Measurements from ENCODE around the gene MAGOH.
"Not testable (repeated sequence)": the region's sequence is repeated elsewhere in the genome, so short reads cannot be mapped to it uniquely, and the experiment has no call there.

Gene MAGOH

DNA sequence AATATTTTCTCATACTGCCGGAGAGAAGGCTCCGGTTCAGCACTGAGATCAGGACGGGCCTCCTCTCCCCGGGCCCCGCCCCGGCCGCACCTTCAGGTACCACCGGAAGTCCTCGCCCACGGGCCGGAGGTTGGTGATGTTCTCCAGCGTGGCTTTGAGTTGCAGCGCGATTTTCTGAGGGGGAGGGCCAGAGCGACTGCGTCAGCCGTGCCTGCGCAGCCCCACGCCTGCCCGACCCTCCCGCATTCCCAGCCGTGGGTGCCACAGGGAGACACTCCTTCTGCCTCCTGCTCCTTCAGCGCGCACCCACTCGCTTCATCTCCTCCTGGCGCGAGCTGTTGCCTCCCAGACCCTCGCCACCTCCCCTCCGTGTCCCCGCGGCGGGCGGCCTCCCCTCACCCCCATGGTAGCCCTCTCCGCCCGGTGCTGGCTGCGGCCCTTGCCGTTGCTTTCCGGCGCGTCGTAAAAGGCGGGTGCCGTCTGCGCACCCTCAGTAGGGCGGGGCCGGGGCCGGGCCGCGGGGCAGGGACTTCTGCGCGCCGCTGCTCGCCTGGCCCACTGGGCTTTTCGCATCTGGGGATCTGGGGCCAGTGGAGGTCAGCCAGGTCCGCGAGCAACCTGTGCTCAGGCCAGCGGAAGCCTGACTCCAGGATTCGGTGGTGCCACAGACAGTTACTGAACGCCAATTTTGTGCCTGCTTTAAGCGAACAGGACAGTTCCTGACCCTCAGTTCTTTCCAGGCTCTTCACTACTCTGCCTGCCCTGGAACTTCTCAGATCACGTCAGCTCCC lies 18.0 kb downstream of the MAGOH start, which contains the start of gene CZIB:
Gene CZIB, minus strand, starts transcription at position 464 of the 791 bp plus-strand sequence. Its CDS starts 59 bp downstream, at position 405.
- peak; percentile 82 to 94 (median 89) for DNase-seq (ENCODE audit: low read depth in 3 of 3)

DNA sequence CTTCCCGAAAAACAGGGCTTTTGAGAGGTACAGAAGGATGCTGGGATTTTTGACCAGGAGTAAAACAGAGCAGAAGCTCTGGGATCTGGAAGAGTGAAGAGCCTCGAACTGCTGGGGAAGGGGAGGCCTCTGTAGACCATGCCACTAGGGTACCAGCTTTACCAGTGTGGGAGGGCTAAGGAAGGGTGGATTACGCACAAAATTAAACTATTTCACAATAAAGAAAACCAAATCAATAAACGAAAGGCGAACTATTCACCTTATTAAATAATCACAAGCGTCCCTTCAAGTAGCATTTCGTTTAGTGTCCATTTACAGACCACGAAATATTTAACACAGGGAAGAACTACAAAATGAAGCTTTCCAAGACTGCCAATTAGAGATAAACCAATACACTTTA lies 18.6 kb downstream of the MAGOH start:
- DNase-seq (ENCODE audit: low read depth in 3 of 3) = no peak

DNA sequence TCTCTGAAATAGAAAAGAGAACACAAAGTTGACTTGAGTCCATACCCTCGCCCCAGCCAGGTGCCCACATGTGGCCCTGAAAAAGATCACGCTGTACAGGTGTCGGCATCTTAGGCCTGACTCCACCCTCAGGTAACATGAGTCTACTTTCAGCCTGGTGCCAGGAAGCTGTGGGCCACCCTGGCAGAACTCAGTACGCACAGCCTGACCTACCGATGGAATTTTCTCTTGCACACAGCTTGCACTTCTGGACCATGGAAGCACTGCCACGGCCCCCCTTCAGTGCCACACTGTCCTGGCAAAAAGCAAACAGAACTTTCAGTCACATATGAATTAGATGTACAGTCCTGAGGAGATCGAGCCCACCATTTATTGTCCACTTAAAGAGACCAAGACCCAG lies 20.1 kb downstream of the MAGOH start:
- DNase-seq (ENCODE audit: low read depth in 3 of 3) = no peak

DNA sequence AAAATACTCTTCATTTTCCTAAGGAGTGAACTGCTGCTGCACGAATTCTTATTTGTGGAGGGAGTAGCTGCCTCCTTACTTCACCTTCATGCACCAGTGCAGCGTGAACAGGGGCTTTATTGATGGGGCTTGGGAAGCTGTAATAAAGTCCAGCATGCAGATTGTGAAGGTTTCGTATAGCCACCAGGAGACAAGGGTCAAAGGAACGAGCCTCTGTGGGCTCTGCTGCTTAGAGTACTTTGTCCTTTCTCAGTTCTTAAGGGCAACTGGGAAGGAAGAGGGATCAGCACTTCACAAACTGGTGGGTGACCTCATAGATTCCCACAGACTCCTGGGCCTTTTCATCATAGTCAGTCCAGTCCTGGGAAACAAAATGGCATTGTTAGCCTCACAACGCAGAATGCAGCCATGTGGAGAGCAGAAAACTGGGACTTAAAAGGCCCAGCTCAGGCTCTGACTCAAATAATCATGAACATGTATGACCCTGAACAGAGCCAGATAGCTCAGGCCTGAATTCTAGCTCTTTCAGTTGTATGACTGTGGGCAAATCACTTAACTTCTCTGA lies 23.9 kb downstream of the MAGOH start:
- no peak for DNase-seq (ENCODE audit: low read depth in 3 of 3)

DNA sequence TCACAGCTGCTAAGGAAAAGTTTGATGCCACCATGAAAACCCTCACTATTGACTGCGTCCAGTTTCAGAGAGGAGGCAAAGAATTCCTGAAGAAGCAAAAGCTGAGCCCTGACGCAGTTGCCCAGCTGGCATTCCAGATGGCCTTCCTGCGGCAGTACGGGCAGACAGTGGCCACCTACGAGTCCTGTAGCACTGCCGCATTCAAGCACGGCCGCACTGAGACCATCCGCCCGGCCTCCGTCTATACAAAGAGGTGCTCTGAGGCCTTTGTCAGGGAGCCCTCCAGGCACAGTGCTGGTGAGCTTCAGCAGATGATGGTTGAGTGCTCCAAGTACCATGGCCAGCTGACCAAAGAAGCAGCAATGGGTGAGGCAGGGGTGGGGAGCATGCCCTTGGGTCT lies 27.4 kb downstream of the MAGOH start:
- no peak for DNase-seq (ENCODE audit: low read depth in 3 of 3)

DNA sequence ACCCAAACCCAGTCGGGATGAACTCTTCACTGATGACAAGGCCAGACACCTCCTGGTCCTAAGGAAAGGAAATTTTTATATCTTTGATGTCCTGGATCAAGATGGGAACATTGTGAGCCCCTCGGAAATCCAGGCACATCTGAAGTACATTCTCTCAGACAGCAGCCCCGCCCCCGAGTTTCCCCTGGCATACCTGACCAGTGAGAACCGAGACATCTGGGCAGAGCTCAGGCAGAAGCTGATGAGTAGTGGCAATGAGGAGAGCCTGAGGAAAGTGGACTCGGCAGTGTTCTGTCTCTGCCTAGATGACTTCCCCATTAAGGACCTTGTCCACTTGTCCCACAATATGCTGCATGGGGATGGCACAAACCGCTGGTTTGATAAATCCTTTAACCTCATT lies 28.0 kb downstream of the MAGOH start:
- DNase-seq (ENCODE audit: low read depth in 3 of 3) = no peak

DNA sequence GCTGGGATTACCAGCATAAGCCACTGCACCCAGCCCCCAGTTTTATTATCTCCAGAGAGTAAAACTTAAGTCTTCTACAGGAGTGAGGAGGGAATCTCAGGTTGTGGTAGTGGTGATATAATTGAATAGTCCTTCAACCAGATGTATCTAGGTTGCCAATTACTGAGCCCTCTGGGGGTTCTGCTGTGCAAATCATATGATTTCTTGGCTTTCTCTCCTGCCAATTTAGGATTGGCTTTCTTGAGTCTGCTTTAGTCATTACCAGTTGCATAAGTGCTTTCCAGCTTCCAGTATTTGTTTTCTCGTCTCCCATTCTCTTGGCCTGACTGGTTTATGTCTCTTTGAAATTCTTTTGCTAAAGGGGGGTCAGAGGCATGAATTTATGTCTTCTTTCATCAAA lies 30.6 kb downstream of the MAGOH start:
- no peak for DNase-seq (ENCODE audit: low read depth in 3 of 3)

DNA sequence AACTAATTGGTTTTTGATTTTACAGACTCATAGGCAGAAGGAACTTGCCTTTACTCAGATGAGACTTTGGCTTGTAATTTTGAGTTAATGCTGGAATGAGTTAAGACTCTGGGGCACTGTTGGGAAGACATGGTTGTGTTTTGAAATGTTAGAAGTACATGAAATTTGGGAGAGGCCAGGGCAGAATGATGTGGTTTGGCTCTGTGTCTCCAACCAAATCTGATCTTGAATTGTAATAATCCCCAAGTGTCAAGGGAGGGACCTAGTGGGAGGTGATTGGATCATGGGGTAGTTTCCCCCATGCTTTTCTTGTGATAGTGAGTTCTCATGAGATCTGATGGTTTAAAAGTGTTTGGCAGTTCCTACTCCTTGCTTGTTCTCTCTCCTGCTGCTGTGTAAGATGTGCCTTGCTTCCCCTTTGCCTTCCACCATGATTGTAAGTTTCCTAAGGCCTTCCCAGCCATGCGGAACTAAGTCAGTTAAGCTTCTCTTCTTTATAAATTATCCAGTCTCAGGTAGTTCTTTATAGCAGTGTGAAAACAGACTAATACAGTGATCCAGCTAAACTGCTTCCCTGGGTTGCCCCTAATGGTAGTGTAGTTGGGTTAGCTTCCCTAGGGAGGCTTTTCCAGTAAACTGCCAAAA lies 31.5 kb downstream of the MAGOH start:
- DNase-seq (ENCODE audit: low read depth in 3 of 3) = no peak

DNA sequence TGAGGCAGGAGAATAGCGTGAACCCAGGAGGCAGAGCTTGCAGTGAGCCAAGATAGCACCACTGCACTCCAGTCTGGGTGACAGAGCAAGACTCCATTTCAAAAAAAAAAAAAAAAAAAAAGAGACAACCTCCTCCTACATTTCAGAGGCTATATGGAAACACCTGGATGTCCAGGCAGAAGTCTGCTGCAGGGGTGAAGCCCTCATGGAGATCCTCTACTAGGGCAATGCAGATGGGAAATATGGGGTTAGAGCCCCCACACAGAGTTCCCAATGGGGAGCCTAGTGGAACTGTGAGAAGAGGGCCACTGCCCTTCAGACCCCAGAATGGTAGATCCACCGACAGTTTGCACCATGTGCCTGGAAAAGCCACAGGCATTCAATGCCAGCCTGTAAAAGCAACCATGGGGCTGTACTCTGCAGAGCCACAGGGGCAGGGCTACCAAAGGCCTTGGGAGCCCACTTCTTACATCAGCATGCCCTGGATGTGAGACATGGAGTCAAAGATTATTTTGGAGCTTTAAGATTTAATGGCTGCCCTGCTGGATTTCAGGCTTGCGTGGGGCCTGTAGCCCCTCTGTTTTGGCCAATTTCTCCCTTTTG lies 32.1 kb downstream of the MAGOH start:
- DNase-seq (ENCODE audit: low read depth in 3 of 3) = not testable (repeated sequence)

DNA sequence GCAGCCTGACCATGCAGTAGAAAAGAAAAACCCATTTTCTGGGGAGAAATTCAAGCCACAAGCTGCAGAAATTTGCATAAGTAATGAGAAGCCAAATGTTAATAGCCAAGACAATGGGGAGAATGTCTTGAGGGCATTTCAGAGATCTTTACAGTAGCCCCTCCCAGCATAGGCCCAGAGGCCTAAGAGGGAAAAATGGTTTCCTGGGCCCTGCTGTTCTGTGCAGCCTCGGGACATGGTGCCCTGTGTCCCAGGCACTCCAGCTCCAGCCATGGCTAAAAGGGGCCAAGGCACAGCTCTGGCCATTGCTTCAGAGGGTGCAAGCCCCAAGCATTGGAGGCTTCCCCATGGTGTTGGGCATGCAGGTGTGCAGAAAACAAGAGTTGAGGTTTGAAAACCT lies 32.8 kb downstream of the MAGOH start:
- not testable (repeated sequence) for DNase-seq (ENCODE audit: low read depth in 3 of 3)

DNA sequence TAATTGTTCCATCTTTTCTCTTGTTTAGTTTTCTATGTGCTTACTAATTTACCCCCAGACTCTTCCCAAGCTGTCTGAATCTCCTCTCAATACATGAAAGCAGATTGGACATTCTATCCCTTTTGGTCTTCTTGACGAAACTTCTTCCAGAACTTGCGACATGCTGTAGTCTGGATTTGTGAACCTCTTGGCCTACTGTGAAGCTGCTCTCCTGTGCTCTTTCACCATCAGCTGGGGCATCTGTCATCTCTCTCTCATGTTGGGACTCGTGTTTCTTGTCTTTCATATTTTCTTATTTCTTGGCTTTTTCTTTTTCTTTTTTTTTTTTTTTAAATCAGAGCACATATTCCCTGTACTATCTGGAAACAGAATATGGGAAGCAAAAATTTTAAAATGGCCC lies 34.9 kb downstream of the MAGOH start:
- no peak for DNase-seq (ENCODE audit: low read depth in 3 of 3)

DNA sequence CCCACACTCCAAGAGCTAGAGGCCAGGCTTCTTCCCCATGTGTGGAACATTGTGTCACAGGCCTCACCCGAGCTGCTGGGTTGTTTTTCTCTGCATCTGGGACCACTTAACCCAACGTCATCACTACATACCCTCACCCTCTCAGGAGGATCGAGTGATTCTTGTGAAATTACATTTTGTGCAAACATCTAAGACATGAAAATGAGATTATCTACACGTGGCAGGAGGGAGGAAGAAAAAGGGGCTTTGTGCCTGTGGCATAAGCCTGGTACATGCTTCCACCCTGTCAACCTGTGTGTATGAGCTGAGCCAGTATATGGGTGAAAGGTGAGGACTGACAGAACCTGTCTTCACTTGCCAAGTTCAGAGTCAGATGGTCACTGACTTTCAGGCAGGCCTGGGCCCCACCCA lies 40.1 kb downstream of the MAGOH start:
- DNase-seq (ENCODE audit: low read depth in 3 of 3) = no peak

DNA sequence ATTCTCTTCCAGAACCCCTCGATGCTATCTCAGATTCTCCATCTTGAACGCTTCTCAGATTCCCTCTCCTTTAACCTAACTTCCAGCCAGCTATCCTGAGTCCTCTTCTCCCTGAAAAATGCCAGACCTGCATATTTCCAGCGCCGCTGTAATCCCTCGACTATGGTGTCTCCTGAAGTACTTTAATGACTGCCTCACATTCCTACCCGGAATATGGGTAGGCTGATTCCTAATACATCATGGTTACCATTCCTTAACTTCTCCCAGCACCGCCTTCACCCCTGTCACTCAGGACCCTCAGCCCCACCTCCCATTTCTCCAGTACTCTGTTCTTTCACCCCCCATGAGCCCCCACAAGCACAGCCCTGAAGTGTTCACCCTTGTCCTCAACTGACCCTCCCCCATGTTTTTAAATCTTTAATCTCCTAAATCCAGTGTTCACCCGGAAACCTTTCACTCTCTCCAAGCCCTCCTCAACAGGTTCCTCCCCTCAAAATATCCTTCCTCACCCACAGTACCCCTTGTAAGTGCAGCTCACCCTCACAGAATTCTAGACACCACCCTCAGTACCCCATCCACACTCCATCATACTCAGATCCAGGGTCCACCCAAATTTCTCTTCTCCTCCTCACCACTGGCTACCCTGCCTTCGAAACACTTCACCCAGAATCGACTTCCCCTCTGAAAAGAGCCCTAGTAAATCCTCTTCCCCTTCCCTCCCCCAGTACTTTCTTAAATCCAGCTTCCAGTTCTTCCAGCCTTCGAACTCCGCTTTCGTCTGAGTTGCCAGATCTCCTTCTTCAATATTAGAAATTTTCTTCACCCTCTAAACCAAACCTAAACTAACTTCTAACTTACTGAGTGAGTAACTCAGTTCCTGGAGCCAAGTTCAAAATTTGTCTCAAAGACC lies 40.8 kb downstream of the MAGOH start:
- DNase-seq (ENCODE audit: low read depth in 3 of 3) = no peak

DNA sequence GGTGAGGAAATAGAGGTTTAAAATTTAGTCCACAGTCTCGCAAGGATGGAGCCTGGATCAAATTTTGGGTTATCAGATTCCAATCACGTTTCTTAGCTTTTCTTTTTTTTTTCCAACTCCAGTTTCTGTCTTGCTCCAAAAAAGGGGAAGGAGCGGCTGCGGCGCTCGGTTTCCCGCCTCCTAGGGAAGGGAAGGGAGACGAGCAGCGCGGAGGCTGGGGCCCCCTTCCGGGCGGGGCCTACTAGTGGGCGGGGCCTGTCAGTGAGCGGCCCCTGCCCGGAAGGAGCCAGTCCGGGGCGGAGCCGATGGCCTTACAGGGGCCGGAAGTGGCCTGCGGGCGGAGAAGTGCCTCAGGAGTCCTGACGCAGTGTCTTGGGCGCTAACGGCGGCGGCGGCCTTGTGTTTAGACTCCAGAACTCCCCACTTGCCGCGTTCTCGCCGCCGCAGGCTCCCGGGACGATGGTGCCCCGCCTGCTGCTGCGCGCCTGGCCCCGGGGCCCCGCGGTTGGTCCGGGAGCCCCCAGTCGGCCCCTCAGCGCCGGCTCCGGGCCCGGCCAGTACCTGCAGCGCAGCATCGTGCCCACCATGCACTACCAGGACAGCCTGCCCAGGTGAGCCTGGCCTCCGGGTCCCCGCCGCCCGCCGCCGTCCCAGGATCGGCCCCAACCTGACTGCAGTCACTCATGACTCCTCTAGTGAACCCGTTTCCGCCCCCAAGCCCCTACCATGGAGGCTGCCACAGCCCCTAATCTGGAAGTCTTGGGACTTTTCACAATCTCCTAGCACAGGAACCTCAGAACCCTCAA lies 41.6 kb downstream of the MAGOH start, which contains the start of gene CPT2:
Gene CPT2, plus strand, starts transcription at position 340 of the 806 bp plus-strand sequence. Its CDS starts 120 bp downstream, at position 460.
- DNase-seq (ENCODE audit: low read depth in 3 of 3) = peak; percentile 72 to 82 (median 77)

DNA sequence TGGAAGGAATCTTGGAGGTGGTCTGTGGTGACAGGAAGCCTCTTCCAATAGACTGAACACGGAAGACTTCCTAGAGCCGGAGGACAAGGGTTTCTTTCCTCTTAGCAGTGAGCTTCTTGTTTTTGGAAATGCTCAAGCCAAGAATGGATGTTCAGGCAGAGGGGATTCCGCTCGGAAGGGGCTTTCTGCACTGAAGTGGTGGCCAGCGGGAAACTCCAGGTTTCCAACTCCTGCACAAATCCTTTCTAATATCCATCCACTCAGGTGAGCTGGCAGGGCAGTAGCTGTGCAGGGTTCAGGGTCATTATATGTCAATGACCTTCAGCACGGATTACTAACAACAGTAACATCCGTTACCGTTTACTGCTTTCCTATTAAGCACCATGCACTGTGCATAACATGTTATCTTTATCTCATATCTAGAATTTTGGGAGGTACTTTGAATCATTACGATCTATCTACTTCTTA lies 42.3 kb downstream of the MAGOH start:
- no peak for DNase-seq (ENCODE audit: low read depth in 3 of 3)

DNA sequence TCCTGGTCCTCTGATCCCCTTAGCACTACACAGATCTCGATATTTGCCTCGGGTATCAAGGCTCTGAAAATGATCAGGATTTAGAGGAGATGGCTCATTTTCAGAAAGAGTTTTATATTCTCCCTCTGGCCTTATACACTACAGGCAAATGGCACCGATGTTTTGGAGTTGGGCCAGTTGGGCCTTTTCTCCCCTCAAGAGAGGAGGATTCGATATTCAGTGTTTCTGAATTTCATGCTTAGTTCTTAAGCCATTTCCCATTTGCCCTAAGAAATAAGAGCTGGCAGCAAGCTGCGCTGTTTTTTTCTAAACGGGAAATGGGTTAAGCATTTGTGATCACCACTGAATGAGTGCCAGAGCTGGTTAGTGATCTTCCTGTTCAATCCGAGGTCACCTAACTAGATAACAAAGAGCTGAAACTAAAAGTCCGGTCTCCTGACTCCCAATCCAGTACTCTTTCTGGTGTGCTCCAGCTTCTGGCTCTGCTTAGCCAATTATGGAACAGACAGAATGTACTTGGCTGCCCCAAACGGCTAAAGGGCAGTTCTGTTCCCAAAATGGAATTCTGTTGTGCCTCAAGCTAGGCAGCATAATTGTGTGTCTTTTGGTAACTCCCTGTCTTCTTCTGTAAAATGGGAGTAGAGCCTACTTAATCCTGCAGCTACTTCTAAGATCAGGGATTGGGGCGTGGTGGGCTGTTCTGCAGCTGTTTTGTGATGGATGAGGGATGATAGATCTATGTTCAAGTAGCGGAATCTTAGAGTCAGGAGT lies 42.9 kb downstream of the MAGOH start:
- no peak for DNase-seq (ENCODE audit: low read depth in 3 of 3)

DNA sequence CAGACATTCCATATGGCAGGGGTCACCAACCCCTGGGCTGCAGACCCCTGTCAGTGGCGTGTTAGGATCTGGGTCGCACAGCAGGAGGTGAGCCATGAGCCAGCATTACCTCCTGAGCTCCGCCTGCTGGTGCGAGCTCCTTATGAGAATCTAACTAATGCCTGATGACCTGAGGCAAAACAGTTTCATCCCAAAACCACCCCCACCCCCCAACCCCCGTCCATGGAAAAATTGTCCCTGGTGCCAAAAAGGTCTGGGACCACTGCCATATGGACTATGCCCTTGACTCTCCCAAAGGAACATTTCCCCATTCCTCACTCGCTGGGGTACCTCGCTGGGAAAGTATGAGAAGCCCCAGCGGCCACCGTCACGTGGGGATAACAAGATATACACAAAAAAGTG lies 48.1 kb downstream of the MAGOH start:
- DNase-seq (ENCODE audit: low read depth in 3 of 3) = no peak

DNA sequence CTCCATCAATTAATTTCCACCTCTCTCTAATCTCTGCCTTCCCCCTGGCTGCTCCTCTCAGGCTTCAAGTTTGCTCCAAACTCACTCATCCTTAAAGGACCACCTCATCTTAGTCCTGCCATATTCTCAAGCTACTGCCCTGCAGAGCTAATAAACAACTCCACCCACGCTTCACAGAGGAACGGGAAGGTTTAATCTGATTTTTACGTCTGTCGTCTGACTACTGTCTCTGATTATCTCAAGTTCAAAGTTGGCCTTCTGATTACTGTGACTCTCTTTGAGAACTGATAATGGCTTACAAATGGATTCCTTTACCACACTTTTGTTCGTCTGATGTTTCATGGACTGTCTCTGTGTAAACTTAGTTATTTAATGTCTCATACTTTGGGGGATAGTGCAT lies 49.3 kb downstream of the MAGOH start:
- no peak for DNase-seq (ENCODE audit: low read depth in 3 of 3)

DNA sequence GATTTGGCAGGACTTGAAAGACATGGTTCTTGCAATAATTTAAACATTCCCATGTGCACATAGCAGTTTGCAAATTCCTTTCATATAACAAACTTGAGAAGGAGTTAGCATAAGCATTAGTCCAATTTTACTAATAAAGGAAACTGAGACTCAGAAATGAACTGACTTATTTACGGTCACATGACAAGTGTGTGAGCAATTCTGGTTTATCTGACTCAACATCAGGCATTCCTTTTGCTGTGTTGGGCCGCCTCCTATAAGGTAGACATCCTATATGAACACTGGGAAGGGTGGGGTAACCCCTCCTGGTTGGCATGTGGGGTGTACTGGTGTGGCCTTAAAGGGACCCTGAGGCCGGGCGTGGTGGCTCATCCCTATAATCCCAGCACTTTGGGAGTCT lies 50.2 kb downstream of the MAGOH start:
- no peak for DNase-seq (ENCODE audit: low read depth in 3 of 3)

DNA sequence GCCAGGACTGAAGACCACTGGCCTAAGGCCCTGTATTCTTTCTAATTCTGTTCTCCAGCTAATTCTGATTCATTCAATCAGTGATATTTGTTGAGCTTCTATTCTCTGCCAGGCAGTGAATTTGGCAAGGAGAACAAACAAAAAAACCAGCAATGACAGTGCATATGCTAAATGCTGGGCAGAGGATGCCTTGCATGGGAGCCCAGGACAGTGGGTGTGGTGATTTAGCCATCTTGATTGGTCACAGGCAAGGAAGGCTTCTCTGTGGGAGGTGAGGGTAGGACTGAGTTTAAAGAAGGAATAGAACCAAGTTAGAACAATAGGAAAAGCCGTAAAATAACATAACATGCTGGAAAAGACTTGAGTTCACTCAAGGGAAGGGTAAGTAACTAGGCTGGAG lies 50.9 kb downstream of the MAGOH start:
- DNase-seq (ENCODE audit: low read depth in 3 of 3) = no peak

All from stimulated activated CD4-positive, alpha-beta T cell treated with anti-CD3 and anti-CD28 coated beads, TNF-alpha, amount 100 ng/mL, for 4 hours (primary cell).